Stimulated activated CD8-positive, alpha-beta memory T cell treated with anti-CD3 and anti-CD28 coated beads, Interleukin-4, amount 100 ng/mL, for 1 hour (primary cell): ENCODE data around the gene KRTAP20-4.

Experiments
- DNase-seq, 2 donors: peaks; one replicate each; pipeline ENCODE4 v3.0.0-alpha.2; 2020; ENCODE audit warnings: low read depth in 2 of 2, low spot score in 1 of 2

The KRTAP20-4 gene

DNA sequence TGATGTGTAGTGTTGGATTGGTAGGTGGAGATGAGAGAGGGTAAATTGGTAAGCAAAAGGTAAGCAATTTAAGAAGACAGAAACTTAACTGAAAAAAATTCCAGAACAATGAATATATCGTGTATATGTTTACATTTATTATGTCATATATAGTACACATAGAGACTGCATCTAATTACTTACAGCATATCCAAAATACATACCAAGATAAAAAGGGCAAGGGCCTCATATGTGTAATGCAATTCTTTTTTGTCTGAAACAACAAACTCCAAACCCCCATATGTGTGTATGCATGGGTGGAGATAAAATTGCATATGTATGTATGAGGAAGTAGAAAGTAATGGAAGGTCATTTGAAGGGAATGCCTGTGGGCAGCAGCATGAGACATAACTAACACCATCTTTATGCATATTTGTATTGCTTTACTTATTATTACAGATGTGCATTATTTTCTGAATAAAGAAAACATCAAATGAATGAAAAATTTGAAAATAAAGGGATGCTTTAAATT is 26.5 kb downstream of the KRTAP20-4 start:
- no peak for DNase-seq

DNA sequence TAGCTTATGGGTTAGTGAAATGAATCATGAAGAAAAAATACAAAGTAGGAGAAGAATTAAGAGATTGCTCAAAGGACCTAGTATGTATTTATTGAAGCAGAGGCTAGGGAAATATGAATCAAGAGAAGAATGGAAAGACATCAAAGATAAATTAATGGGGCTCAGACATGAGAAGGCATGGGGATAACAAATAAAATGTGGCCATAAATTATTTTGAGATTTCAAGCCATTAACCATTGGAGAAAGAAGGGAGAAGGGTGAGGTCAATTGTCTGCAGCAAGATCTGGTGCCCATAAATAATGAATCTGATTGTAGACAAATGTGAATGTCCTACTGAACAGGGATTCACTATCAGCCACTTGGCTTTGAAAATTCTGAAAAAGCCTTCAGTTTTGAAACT is 32.5 kb downstream of the KRTAP20-4 start:
- DNase-seq, result no peak

DNA sequence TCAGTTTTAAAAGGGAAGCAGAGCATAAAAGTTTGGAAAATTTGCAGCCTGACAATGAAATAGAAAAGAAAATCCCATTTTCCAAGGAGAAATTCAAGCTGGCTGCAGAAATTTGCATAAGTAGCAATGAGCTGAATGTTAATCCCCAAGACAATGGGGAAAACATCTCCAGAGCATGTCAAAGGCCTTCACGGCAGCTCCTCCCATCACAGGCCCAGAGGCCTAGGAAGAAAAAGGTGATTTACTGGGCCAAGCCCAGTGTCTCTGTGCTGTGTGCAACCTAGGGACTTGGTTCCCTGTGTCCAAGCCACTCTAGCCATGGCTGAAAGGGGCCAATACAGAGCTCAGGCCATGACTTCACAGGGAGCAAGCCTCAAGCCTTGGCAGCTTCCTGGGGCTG is 48.3 kb downstream of the KRTAP20-4 start:
- no peak for DNase-seq
